OCI-M1 (cell line): ENCODE measurements around the gene PDXP.
"Not testable (repeated sequence)": the region's sequence is repeated elsewhere in the genome, so short reads cannot be mapped to it uniquely, and the experiment has no call there.

Experiments
- DNase-seq: peaks from one replicate; lab custom pipeline; 2025; lab: John Stamatoyannopoulos, UW

PDXP gene

DNA sequence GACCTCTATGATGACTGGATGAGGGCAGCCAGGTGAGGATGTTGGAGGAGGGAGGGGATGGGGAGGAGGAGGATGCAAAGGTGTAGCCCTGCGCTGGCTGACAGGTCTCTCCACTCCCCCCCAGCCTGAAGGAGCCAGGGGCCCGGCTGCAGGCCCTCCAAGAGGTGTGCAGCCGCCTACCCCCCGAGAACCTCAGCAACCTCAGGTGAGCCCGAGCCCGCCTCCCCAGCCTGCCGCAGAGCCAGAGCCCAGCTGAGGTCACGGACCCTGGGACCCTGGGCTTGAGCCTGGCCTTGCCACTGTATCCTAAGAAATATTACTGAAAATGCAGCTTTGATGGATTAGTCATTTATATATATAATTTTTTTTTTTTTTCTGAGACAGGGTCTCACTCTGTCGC is 11.2 kb upstream of the PDXP start:
- no peak for DNase-seq

DNA sequence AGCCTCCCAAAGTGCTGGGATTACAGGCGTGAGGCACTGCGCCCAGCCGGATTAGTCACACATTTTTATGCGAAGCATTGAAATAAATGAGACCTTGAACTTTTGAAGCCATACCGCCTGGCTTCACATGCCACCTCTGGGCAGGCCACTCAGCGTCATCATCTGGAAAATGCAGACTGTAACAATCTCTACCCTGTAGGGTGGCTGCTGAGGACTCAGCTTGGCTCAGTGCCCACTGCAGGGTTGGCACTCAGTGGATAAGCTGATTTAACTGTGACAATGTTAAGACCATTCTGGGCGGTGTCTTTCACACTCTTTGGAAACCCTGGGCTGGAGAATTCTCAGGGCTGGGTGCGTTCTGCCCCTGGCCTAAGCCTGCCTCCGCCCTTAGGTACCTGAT is 10.6 kb upstream of the PDXP start:
- DNase-seq: no peak

DNA sequence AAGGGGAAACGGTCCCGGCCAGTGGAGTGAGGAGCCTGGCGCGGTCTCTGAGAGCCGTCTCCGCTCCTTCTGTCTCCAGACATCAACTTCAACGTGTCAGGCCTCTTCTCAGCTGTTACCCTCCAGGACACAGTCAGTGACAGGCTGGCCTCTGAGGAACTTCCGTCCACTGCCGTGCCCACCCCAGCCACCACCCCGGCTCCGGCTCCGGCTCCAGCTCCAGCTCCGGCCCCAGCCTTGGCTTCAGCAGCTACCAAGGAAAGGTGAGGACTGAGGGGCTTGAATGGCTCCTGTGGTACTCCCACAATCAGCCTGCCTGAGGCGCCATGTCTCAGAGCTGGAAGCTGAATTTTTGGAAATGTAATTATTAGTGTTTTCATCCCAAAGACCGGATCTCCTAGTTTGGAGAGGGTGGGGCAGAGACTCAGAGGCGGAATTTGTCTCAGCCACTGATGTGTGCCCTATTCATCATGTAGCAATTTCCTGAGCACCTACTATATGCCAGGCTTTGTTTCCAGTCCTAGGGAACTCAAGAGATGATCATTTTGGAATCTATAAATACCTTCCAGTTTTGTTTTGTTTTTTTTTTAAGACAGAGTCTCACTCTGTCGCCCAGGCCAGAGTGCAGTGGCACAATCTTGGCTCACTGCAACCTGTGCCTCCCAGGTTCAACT is 7.9 kb upstream of the PDXP start:
- DNase-seq: no peak

DNA sequence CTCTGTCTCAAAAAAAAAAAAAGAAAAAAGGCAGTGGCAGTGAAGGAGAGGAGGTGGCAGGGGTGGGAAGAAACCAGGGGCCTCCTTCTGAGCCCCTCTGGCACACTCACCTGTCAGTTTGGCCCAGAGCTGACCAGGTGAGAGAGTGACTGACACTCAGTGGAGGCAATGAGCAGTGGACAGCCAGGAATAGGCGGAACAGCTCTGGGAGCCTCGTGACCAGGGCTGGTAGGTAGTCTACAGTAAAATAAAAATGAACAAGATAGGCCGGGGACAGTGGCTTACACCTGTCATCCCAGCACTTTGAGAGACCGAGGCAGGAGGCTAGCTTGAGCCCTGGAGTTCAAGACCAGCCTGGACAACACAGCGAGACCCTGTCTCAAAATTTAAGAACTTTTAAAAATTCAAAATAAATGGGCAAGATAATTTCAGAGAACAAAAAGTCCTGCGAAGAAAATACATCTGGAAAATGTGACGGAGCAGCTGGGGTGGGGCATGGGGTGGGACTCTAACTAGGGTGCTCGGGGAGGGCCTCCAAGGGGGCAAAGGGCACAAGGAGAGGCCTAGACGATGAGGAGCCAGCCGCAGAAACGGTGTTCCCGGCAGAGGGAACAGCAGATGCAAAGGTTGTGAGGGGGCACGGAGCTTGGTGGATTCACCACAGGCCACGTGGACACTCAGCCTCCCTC is 3.8 kb upstream of the PDXP start:
- DNase-seq: no peak

DNA sequence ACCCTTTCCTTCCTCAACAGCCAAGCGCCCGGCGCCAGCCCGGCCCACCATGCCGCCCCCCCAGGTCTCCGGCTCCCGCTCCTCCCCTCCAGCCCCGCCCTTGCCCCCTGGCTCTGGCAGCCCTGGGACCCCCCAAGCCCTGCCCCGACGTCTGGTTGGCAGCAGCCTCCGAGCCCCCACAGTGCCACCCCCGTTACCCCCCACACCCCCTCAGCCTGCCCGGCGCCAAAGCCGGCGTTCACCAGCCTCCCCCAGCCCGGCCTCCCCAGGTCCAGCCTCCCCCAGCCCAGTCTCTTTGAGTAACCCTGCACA is 3.3 kb upstream of the PDXP start:
- no peak for DNase-seq

DNA sequence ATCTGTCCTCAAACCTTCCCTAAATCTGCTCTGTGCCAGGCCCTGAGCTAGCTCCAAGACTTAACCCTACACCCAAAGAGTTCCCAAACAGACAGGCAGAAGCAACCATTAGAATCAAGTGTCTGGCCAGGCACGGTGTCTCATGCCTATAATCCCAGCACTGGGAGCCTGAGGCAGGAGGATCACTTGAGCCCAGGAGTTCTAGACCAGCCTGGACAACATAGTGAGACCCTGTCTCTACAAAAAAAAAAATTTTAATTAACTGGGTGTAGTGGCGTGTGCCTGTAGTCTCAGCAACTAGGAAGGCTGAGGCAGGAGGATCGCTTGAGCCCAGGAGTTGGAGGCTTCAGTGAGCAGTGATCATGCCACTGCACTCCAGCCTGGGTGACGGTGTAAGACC is 1.9 kb upstream of the PDXP start:
- not testable (repeated sequence) for DNase-seq

DNA sequence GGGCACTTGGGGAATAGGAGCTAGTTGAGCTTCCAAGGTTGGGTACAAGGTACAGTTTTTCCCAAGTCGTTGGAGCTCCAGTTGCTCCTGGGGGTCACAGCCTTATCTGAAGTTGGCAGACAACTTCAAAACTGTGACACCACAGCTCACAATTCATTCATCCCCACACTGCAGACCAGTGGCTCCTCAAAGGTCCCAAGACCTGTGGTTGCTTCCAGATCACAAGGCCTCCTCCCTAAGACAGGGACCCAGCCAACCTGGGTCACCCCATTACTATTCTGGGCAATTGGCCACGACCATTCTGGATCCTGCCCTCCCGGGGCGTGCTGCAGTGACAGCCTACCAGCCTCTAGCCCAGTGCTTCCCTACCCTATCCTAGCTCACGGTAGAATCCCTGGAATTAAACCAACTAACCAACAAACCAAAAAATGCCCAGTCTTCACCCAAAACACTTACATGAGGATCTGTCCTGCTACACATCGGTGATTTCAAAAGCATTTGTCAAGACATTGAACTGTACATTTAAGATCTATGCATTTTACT is 862 bp upstream of the PDXP start:
- peak; percentile 65 for DNase-seq

DNA sequence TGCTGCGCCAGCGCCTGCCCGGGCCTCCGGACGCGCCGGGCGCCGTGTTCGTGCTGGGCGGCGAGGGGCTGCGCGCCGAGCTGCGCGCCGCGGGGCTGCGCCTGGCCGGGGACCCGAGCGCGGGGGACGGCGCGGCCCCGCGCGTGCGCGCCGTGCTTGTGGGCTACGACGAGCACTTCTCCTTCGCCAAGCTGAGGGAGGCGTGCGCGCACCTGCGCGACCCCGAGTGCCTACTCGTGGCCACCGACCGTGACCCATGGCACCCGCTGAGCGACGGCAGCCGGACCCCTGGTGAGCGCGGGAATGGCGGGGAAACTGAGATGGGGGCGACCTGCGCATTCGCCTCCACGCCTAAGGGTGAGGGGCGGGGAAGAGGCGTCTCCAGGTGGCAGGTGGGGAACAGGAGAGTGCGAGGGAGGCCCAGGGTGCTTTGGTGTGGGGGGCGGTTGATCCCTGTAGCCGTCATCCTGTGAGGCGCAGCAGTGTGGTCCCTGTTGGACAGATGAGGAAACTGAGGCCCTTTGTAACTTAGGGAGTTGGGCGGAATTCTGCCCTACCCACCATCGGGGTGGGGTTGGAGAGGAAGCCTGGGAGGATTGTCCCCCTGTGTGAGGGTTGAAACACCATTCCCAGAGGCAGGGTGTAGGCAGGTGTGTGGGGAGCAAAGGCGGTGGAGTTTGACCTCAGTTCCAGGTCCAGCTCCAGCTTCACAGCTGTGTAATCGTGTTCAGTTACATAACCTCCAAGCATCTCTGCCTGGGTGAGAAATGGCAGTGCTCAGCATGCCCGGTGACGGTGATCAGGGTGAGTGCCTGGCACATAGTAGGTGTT is 758 bp downstream of the PDXP start:
- DNase-seq: no peak

DNA sequence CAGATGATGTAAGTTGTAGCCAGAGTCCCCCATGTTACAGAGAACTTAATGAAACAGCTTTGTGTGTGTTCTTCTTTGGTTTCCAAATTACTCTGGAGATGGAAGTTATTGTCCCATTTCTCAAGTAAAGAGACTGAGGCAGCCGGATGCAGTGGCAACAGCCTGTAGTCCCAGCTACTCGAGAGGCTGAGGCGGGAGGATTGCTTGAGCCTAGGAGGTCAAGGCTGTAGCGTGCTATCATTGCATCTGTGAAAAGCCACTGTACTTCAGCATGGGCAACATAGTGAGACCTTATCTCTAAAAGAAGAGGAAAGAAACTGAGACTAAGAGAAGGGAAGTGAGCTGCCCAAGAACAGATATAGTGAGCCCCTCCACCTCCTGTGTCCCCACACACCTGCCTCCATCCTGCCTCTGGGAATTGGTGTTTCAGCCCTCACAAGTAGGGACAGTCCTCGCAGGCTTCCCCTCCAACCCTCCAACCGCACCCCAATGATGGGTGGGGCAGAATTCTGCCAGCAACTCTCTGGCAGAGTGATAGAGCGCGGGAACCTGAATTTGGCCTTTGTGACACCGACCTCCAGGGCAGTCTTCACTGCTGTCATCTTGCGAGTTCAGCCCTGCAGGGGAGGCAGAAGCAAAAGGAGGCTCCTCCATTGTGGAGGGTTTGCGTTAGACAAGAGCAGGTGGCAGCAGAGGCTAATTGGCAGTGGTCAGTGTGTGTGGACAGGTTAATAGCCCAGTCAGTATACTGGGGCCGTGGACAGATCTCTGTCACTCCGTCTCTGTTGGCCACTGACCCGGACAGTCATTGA is 1.6 kb downstream of the PDXP start:
- DNase-seq: peak; percentile 30

DNA sequence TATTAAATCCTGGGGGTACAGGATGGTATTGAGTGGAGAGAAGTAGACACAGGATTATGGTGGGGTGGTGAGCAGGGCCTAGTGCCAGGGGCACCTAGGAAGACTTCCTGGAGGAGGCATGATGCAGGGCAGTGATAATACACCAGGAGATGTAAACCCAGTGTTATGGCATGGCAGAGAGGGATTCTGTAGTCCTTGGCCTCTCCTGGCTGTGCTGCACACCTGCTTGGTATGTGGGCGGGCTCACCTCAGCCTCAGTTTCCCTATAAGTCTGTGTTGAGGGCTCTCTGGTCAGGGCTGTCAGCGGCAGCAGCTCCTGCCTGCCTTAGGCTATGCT is 2.2 kb downstream of the PDXP start:
- DNase-seq: no peak

DNA sequence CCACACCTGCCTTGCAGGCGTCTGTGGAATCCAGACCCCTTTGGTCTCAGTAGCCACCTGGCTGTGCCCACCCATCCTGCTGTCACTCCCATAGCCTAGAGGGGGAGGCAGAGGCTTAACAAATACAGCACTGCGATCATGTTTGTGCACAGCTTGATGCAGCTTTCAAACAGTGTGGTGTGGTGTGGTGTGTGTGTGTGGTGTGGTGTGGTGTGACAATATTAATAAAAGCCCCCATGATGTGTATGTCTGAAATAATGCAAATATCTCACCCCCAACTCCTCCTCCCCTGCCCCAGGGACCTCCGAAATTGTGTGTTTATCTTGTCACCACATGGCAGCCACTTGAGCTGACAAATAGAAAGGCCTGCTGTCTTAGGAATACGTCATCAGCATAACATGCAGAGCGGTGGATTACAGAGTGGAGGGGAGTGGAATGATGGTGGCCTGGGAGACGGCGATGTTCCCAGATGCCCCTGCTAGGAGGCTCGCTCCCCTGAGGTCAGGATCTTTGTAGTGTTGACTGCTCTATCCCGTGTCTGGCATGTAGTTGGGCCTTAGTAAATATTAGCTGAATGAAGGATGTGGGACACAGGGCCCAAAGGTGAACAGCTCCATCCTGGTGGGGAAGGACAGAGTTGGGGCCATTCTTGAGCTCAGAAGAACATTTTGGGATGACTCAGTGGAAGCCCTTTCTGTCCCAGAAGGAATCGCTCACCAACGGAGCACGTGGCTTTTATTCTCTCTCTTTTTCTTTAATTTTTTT is 2.8 kb downstream of the PDXP start:
- DNase-seq: peak; percentile 39

DNA sequence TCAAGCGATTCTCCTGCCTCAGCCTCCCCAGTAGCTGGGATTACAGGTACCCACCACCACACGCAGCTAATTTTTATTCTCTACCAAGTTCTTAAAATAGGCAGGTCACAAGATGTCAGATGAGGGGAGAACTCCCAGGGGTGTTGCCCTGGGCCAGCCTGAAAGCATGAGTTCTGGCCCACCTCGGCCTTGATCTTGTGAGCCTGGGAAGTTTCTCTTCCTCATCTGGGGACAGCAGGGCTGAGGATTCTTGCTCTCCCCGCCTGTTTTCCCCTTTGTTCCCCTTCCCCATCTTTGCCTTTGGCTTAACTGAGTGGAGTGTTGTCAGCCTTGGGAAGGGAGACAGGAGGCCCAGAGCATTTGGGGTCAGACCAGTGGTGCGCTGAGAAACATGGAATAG is 3.5 kb downstream of the PDXP start:
- no peak for DNase-seq

DNA sequence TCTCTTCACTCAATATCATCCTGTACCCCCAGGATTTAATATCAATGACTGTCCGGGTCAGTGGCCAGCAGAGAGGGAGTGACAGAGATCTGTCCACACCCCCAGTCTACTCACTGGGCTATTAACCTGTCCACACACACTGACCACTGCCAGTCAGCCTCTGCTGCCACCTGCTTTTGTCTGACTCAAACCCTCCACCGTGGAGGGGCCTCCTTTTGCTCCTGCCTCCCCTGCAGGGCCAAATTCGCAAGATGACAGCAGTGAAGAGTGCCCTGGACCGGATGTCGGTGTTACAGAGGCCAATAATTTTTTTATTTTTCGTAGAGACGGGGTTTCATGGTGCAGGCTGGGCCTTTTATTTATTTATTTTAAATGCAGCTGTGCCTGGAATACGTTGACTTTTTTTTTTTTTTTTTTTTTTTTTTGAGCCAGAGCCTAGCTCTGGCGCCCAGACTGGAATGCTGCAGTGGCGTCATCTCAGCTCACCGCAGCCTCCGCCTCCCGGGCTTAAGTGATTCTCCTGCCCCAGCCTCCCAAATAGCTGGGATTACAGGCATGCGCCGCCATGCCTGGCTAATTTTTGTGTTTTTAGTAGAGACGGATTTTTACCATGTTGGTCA is 5.1 kb downstream of the PDXP start:
- DNase-seq: no peak

DNA sequence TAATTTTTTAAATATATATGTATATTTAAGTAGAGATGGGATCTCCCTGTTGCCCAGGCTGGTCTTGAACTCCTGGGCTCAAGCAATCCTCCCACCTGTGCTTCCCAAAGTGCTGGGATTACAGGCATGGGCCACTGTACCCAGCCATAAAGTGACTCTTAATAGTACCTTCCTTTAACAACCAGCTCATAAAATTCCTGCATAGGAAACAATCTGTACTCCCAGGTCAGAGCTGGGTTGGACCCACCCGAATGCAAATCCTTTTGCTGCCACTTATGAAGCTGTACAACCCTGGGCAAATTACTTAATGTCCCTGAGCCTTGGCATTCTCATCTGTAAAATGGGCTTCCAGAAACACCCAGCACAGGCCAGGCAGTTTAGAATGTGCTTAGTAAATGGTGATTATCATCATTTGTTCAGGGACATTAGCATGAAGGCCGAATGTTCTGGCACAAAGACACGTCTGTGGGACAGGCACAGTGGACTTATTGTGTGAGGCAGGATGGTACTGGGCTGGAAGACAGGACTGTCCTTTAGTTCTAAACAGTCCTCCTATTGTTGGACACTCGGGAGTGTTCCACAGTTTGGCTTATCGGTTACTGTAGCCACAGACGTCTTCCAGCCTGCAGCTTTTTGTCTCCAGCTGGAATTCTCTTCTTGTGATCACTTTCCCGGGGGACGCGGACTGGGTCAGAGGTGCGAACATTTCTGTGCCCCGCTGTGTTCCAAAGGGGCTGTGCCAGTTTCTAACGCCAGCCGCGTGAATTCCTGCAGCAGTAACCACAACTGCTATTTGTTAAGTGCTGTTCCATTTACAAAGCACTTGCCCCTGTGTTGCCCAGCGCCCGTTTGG is 6.0 kb downstream of the PDXP start:
- DNase-seq: no peak

DNA sequence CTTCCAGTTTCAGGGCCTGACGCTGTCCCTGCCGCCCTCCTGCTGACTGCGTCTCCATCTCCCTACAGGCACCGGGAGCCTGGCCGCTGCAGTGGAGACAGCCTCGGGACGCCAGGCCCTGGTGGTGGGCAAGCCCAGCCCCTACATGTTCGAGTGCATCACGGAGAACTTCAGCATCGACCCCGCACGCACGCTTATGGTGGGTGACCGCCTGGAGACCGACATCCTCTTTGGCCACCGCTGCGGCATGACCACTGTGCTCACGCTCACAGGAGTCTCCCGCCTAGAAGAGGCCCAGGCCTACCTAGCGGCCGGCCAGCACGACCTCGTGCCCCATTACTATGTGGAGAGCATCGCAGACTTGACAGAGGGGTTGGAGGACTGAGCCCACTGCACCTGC is 7.0 kb downstream of the PDXP start:
- DNase-seq: no peak

DNA sequence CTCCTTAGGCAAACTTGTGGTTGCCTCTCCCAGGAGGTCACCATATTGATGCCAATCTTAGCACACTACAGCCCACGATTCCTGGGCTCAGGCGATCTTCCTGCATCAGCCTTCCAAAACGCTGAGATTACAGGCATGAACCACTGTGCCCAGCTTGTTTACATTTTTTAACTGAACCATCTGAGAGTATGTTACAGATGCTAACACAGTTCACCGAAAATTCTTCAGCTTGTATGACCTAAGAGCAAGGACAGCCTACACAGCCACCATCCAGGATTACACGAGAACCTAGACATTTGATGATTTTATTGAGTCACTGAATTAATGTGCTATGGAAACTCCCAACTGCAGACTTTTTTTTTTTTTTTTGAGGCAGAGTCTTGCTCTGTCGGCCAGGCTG is 11.1 kb downstream of the PDXP start:
- no peak for DNase-seq

DNA sequence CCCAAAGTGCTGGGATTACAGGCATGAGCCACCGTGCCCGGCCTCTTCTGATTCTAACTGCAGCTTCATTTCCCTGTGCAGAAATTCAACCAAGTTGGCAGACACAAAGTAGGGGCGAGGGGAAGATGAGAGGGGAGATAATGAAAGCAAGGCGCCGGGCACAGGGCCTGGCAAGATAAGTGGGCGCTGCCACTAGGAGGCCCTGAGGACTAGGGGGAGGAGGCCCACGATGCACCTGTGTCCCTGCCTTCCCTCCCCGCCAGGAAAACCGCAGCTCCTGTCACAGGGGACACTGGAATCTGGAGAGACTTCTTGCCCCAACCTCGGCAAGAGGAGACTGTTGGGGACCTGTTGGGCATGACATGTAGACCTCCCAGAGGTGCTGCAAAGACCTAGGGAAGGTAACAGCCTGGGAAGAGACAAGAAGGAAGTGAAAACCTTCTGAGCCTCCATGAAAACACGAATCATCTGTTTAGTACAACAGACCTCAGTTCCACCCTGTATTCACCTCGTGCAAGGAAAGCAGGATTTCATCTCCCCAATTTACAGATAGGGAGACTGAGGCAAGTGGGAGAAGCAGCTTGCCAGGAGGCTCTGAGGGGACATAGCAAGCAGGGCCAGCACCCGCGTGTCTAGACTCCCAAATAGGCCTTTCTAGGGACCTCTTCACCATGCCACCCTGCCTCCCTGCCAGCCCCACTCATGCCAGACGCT is 13.8 kb downstream of the PDXP start:
- no peak for DNase-seq

DNA sequence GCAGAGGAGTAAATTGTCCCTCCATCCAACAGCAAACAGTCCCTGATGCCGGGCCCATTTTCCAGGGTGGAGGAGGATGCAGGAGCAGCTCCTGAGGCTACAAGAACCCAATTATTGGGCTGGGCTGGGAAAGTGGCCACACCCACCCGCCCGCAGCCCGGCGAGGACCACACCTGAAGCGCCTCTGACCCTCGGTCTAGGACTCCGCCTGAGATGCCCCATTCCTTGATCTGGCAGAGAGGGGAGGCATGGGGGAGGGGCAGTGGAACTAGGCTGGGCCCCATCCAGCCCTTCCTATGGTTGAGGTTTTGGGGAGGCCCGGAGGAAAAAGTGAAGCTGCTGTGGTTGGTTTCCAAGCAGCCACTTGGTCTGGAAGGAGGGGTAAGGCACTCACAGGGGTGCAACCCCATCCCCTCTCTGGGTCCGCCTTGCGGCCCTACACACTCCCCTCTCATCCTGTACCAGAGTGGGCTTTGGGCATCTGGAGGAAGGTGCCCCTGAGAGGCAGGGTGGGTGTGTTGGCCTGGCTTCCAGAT is 14.5 kb downstream of the PDXP start:
- no peak for DNase-seq

DNA sequence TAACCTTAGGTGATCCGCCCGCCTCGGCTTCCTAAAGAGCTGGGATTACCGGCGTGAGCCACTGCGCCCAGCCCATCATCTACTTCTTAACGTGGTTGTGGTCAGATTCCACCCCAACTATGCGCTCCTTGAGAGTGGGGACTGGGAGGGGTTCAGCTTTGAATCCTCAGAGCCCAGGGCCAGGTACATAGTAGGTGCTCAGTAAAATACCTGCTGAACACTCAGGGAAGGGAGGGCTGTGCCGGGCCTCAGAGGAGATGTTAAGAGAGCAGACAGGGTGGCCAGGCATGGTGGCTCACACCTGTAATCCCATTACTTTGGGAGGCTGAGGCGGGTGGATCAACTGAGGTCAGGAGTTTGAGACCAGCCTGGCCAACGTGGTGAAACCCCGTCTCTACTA is 15.7 kb downstream of the PDXP start:
- no peak for DNase-seq
